Stimulated activated CD4-positive, alpha-beta T cell treated with anti-CD3 and anti-CD28 coated beads, TNF-alpha, amount 100 ng/mL, for 4 hours (primary cell): ENCODE measurements around the gene LSS.
"Not testable (repeated sequence)": the region's sequence is repeated elsewhere in the genome, so short reads cannot be mapped to it uniquely, and the experiment has no call there.

ENCODE experiments used
- DNase-seq, 3 experiments: peaks; one replicate each; pipeline ENCODE4 v3.0.0-alpha.2; 2020; ENCODE audit warnings: low read depth in 3 of 3

Gene LSS

GRCh38 chr21:46205166-46205565 is 23.4 kb downstream of the LSS start:
- no peak for DNase-seq

GRCh38 chr21:46203203-46203600 is 25.4 kb downstream of the LSS start:
- DNase-seq, result no peak

- no peak for DNase-seq
Observed at GRCh38 chr21:46202592-46203202, 25.9 kb downstream of the LSS start.

GRCh38 chr21:46200877-46201803 is 27.4 kb downstream of the LSS start:
- DNase-seq, result not testable (repeated sequence)

DNA sequence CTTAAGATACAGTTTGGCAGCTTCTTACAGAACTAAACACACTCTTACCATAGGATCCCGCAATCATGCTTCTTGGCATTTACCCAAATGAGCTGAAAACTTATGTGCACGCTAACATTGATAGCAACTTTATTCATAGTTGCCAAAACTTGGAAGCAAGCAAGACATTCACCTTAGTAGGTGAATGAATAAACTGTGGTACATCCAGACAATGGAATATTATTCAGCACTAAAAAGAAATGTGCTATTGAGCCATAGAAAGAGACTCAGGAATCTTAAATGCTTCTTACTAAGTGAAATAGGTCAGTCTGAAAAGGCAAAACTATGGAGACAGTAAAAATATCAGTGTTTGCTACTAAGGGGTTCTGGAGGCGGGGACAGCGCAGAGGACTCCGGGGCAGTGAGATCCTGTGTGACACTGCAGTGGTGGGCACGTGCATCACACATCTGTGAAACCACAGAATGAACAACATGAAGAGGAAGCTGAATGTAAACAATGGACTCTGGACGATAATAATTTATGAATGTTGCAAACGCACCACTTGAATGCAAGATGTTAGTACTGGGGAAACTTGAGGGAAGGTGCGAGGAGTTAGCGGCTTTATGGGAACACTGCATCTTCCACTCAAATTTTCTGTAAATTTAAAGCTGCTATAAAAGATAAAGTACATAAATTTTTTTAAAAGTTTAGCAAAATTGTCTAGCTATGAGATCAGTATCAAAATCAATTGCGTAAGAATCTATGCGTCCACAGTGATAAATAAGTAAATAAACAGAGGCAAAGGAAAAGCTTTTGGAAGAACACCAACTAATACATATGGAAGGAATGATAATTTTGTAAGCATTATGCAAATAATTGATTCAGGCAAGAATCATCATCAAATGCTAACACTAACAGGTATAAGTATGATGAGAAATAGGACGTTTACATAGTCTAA is 28.9 kb downstream of the LSS start:
- DNase-seq, result no peak

DNA sequence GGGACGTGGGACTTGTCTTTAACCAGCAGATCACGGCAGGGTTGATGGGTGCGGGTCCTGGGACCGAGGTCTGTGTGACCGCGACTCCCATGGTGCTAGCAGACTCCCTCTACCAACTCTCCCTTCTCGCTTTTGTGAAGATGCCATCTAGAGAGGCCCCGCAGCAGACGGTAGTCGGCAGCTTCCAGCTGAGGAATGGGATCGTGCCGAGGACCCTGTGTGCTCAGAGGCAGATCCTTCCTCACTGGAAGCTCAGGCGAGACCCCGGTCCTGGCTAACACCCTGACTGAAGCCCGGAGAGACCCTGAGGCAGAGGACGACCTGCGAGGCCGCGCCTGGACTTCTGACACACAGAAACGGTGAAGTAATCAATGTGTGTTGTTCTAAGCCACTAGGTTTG is 31.8 kb downstream of the LSS start:
- no peak for DNase-seq

GRCh38 chr21:46195595-46196195 is 32.9 kb downstream of the LSS start:
- DNase-seq, result no peak

DNA sequence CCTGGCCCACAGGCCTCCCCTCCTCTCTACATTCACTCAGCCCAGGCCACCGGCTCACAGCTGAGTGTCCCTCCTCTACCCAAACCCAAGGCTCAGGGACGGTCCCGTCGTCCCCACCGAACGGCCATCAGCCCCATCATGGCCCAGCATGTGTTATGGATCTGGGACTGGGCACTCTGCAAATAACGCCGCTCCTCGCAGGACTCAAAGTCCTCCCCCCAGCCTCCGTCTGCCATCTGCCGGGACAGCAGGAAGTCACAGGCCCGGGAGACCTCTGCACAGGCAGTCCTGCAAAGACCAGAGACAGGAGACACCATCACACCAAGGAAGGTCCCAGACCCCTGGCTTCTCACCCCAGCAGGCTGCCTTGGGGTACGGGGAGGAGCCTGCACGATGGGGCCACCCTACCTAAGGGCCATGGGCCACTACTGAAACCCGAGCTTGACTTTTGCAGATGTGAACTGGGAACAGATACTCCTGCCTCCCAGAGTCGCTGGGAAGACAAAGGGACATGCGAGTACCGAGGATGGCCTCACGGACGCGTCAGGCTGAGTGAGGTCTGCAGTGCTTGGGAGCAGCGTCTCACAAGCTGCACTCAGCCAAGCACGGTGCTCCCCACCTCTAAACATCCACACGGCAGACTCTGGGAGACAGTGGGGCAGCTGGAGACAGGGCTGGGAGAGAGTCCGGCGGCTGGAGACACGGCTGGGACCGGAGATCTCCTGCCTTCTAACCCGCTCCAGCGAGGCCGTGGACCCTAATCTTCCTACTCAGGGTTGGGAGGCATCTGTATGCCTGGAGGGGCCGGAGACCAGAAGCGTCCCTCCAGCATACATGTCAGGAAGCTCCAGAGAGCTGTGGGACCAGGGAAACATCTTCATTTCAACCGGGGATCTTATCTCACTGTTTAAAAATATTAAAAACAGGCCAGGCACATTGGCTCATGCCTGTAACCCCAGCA is 33.9 kb downstream of the LSS start:
- DNase-seq, result no peak

GRCh38 chr21:46193829-46194373 is 34.7 kb downstream of the LSS start:
- DNase-seq, result no peak

GRCh38 chr21:46191686-46192575 is 36.6 kb downstream of the LSS start:
- DNase-seq, result no peak

DNA sequence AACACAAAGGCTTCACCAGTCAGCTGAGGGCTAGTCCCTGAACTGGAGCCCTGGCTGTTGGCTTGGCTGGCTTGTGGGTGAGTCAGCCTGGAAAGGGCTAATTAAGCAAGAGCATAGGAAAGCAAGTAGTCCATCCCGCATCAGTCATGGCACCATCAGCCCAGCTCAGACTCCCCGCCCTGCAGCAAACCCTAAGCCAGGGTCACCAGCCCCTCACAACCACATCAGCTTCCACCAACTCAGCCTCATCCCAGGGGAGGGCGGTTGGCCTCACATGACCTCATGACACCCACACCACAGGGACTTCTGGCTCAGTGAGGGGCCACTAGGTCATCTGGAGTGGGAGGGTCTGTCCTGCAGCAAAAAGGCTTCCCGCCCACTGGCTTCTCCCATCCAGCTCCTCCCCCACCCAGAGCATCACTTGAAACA is 37.3 kb downstream of the LSS start:
- no peak for DNase-seq

DNA sequence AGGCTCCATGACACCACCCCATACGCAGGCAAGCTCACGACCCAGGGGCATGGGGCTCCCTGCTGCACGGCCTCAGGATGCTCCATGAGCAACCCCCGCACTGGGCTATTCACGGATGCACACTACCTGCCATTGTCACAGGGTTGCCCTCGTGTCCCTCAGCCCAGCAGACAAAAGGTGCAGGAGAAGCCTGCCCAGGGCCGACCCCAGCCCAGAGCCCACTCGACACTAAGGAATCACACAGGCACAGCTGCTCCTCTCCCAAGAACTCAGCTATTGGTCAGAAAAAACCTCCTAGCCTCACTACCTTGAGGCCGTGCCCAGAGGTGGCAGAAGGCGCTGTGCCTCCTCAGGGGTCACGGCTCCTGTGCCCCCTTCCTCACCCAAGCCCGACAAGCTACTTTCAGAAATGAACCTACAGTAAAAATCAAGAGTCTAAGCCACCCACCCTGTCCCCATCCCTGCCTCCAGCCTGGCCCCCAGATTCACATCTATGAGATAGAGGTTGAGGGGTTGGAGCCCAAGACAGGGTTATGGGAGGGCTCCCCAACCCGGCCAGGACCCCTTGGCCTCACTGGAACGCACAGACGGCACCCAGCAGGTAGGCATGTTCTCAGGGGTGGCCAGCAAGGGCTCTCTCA is 38.0 kb downstream of the LSS start:
- DNase-seq, result no peak

DNA sequence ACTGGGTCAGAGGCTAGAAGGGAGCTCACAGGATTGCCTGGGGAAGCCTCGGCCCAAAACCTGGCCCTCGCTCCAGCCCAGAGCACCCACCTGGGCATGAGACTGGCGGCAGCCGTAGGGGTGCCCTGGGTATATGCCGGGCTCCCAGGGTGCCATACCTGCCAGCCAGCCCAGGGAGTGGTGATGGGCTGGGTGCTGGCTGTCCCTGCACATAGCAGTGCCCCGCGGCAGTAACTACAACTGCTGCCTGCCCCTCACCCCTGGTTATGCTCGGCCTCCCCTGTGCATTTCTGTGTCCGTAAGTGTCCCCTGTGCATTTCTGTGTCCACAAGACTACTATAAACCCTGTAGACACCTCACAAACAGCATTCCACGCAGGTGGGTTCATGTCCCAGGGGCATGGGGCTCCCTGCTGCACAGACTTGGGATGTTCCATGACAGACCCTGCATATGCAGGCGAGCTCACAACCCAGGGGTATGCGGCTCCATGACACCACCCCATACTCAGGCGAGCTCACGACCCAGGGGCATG is 38.5 kb downstream of the LSS start:
- no peak for DNase-seq

DNA sequence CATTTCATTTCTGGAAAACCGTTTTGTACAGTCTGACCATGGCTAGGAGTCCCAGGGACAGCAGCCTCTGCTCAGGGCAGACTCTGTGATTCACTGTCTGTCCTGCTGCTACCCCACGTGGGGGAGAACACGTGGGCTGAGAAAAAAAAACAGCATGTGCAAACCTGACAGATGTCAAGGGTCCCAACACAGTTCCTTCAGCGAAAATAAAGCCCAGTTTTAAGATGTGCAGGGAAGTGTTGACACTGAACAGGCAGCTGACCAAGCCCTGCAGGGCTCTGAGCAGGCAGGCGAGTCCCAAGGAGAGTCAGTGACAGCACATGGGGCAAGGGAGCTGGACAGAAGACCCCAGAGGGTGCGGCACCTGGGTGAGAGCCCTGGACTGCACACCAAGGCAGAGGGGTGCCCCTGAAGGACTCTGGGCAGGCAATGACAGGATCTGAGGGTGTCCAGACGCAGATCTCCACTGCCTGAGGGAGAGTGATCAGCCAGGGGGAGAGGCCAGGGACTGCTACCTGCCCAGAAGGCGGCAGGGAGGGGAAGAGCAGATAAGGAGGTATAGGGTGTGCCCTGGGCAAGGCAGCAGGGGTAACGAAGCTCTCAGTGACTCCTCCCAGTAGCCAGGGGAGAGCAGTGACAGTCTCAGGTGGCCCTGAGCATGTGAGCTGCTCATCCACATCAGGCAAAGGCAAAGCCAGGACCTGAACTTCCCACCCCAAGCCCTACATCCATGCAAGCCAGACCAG is 39.2 kb downstream of the LSS start:
- DNase-seq, result no peak

DNA sequence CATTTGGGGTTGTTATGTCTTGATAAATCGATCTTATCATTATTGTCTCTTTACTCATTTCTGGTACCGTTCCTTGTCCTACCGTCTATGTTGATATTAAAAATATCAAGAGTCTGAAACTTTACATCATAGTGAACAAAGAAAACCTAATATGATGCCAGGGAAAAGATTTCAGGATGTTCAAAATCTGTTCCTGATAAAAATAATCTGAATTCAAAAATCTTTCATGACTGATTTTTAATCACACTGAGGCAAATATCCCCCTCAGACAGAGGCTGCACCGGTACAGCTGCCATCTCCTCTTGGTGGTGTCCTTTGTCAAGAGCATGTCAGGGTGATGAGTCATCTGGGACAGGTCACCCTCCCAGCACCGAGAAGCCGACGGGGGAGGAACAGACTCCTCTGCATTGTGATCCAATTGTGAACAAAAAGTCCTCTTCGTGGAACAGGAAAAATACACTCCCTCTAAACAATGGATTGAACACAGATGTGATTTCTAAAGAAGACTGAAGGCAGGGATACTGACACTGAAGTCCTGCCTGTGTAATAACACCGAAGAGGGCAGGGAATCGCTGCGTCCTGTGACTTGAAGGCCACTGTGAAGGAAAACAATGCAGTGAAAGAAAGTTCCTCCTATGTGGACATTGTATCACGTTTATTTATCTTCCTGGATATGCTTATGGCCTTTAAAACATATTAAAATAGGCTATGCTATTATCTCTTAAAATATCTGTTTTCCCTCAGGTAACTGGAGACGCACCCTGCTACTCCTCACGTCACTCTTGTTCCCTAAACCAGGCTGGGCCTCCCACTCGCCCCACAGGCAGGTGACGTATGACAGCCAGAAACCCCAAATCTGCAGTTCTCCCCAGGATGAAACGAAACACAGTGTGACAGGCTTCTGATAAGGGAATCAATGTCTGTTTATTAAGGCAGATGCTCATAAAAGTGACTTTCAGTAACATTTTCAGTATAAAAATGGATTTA is 40.1 kb downstream of the LSS start:
- DNase-seq, result no peak

DNA sequence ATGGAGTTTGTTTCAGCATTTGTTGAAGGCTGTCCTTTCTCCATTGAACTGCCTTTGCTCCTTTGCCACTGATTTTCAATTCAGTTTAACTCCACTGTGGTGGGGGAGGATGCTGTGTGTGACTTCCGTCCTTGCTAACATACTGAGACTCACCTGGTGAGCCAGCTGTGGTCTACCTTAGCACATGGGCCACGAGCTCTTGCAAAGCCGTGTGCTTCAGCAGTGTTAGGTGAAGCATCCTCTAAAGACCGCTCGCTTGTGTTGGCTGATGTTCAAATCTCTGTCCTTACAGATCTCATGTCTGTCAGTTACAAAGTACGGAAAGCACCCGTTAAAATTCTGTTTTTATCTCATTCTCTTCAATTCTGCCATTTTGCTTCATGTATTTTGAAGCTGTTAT is 40.8 kb downstream of the LSS start:
- DNase-seq, result no peak
